Stimulated activated CD8-positive, alpha-beta memory T cell treated with anti-CD3 and anti-CD28 coated beads, Interleukin-7, amount 100 ng/mL, for 48 hours (primary cell): ENCODE data around the gene DHX8.
A peak's percentile ranks its signal among the peaks of the same experiment; 100 is the strongest.
"Not testable (repeated sequence)": the region's sequence is repeated elsewhere in the genome, so short reads cannot be mapped to it uniquely, and the experiment has no call there.

ENCODE experiments used
- DNase-seq, 2 donors: peaks; one replicate each; pipeline ENCODE4 v3.0.0-alpha.2; 2020; ENCODE audit warnings: low read depth in 1 of 2; ENCODE audit errors: extremely low read depth in 1 of 2

DHX8 gene

GRCh38 chr17:43483674-43484551 is at the start of gene DHX8:
TSS of gene DHX8 (plus strand) at chr17:43483975. CDS start at chr17:43484038, 63 bp downstream.
- DNase-seq = peak; percentile 93 to 95

DNA sequence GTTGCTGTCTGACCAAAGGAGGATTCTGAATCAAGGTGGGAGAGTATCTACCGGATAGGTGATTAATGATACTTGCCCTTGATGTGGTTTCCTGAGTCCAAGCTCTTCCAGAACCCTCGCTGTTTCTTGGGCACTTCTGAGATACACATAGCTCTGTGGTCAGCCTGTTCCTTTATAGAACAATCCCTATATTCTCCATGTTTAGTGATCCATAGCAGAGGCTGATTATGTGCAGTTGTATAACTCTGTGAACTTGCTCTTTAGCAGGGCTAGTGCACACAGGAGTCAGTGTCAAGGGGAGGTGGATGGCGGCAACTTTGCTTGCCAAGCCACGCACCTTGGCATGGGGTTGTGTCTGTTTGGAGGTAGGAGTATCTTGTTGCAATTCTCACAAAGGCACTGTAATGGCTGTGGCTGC is 48.9 kb upstream of the DHX8 start:
- no peak for DNase-seq

DNA sequence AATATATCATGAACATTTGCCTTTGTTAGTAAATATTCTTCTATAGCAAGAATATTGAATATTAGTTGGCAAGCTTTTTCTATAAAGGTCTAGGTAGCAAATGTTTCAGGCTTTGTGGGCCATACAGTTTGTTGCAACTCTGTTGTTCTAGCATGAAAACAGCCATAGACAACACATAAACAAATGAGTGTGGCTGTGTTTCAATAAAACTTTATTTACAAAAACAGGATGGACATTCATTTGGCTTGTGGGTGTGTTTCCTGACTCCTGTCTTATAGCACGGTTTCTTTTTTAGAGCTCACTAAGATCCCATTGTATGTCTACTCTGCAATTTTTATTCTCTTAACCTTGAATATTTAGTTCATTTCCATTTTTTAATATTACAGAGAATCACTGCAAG is 46.0 kb upstream of the DHX8 start:
- DNase-seq = no peak

DNA sequence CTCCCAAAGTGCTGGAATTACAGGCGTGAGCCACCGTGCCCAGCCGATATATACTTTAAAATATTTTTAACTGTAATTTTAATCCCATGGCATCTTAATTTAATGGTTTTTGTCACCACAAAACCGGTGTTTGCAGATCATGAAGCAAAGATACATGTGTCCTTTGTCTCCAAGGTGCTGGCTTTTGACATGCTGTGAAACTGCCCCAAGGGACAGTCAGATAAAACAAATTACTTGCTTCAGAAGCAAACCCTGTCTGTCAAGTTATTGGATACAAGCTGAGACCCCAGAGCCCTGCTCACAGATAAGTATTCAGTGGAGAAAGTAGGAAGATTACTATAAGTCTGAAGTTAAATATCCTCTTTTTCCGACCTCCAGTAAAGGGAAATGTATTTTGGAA is 45.1 kb upstream of the DHX8 start:
- no peak for DNase-seq

- DNase-seq = no peak
Observed at GRCh38 chr17:43439041-43439440, 44.7 kb upstream of the DHX8 start.

DNA sequence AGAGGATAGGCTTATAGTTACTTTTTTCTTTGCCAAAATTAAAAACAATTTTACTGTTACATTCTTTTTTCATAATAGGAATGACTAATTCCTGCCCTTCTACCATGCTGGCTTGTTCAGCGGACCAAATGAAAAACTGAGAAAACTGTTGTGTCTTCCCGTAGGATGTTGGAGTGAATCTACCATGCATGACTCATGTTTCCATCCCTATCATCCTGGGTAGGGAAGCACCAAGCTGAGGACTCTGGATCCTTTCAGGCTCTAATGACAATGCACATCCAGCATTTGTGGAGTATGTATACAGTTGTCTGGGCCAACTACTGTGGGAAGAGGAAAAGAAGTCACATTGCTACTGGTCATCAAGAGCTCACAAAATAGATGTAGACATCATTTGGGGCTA is 41.1 kb upstream of the DHX8 start:
- DNase-seq = no peak

- DNase-seq = no peak
Observed at GRCh38 chr17:43443381-43443780, 40.4 kb upstream of the DHX8 start.

DNA sequence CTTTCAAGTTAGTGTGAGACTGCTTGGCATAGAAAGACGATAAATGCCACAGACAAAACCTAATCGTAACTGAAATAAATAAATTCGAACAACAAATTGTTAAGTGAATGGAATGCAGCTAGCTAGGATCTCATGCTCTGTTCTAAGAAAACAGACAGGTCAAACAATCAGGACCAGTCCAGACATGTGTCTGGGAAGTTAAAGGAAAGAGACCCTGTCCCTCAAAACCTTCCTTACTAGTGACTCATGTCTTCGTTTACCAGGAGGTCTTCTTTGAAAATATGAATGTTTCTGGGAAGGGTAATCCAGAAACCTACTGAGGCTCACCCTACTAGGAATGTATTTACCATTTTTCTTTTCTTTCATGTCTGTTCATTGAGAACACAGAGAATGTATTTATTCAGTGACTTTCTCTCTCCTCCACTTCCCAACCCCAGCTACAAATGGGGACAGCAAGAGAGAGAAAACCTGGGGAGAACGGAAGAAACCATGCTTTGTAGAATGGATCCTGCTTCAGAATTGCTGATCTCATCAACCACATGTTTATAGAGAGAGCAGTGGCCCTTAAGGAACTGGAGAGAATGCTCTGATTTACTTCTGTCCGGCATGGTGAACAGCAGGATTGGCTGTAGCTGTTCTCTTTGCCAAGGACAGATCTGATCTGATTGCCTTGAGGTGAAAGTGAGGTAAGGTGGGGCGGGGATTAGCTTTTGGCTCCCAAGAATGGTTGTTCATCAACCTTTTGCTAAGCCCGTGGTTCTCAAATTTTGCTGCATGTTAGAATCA is 39.4 kb upstream of the DHX8 start:
- DNase-seq = no peak

DNA sequence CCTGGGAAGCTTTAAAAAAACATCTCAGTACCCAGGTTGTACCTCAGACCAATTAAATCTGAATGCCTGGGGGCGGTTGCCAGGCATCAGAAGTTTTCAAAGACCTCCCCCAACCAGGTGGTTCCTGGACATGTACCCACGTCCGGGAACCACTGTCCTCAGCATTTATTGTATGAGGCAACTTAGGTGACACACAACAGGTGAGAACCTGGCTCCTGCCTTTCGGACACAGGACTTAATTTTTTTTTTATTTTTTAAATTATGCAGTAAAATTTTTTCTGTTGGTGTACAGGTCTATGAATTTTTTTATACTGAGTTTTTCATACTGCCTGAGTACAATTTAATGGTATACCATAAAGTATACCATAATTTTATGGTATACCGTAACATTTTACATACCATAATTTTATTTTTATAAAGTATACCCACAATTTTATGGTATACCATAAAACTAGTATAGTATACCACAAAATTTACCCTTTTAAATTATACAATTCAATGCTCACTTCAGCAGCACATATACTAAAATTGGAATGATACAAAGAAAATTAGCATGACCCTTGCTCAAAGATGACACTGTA is 38.7 kb upstream of the DHX8 start:
- no peak for DNase-seq

DNA sequence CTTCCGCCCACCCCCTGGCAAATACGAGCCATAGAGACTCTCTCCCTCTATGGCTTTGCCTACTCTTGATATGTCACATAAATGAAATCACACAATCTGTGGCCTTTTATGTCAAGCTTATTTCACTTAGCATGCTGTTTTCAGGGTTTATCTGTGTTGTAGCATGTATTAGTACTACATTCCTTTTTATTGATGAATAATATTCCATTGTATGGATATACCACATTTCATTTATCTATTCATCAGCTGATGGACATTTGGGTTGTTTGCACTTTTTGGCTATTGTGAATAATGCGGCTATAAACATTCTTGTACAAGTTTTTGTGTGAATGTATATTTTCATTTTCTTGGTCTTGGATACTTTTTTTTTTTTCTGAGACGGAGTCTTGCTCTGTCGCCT is 37.0 kb upstream of the DHX8 start:
- no peak for DNase-seq

DNA sequence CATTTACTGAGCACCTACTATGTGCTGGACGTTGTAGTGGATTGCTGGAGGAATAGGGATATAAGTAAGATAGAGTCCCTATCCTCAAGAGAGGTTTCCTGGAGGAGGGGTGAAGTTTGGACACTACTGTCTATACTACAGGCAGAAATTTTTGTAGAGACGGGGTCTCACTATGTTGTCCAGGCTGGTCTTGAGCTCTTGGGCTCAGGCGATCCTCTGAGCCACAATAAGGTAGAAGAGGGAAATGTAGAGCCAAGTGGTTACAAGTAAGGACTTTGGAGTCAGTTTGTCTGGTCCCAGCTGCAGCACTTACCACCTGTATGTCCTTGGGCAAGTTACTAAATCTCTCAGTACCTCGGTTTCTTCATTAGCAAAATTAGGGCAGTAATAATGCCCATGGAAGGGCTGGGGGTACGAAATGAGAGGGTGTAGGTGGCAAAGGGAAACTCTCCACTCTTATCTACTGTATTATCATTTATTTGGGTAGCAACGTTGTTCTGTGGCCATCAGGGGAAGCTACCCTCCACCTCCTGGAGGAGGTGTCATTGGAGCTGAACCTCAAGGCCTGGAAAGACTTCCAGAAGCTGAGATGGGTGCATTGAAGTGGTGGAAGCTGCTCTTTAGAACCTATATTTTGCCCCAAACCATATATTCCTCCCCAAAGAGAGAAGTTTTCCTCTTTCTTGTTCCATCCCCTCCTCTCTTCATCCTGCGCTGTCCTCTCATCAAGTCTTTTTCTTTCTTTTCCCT is 34.9 kb upstream of the DHX8 start:
- DNase-seq = no peak

DNA sequence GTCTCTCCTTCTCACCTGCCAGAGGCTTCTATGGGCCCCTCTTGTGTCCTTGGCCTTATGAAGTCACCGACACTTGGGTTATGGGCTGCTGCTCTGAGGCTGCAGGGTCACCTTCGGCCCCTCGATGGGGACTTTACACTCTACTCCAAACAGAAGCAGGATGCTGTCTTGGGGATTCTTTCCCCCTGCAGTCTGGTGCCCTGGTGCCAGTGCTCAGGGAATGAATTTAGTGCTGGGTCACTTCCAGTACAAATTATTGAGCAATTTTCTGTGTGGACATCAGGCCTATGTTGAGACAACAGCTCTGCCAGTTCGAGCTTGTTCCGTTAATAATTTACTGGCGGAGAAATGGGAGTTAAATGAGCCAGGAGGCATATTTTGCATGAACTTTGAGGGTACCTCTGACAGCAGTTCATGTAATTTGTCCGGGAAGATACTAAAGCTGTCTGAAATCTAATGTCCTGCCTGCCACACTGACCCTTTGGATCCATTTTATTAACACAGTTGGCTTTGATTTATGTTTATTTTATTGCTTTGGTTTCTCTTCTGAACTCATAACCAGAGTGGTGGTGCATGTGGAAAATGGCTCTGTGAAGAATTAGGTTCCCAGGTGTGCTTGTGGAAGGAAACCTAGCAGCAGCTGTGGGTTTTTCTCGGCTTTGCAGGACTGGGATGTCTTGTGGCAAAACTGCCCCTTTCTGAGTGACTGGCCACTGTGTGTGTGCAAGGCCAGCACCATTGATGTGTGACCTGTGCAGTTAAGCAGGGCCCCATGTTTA is 34.1 kb upstream of the DHX8 start:
- no peak for DNase-seq

DNA sequence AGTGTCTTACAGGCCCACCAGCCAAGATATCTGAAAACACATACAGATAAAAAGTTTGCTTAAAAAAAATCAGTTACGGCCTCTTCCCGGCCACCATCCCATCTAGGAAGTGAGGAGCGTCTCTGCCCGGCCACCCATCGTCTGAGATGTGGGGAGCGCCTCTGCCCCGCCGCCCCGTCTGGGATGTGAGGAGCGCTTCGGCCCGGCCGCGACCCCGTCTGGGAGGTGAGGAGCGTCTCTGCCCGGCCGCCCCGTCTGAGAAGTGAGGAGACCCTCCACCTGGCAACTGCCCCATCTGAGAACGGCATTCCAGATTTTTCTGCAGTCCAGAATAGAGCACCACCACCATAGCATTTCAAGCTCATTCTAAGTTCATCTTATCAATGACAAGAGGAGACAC is 33.0 kb upstream of the DHX8 start:
- not testable (repeated sequence) for DNase-seq

- DNase-seq = not testable (repeated sequence)
Observed at GRCh38 chr17:43451741-43452140, 32.0 kb upstream of the DHX8 start.

GRCh38 chr17:43453331-43453812 is 30.4 kb upstream of the DHX8 start:
- DNase-seq = no peak

GRCh38 chr17:43454868-43455267 is 28.9 kb upstream of the DHX8 start:
- DNase-seq = no peak

- DNase-seq = no peak
Observed at GRCh38 chr17:43456029-43456428, 27.7 kb upstream of the DHX8 start.

- no peak for DNase-seq
Observed at GRCh38 chr17:43456661-43457361, 27.0 kb upstream of the DHX8 start.

- no peak for DNase-seq
Observed at GRCh38 chr17:43457362-43457692, 26.4 kb upstream of the DHX8 start.

DNA sequence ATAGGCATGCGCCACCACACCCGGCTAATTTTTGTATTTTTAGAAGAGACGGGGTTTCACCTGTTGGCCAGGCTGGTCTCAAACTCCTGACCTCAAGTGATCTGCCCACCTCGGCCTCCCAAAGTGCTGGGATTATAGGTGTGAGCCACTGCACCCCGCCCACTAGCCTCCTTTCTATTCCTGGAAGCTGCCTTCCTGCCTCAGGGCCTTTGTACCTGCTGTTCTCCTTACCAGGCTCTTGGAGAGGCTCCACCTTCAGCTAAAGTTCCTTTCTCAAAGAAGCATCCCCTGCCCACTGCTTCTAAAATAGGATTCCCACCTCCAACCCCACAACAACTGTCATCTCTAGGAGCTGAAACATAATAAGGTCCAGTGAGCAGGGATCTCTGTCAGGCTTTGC is 23.9 kb upstream of the DHX8 start:
- DNase-seq = not testable (repeated sequence)
